ENCODE data around the gene ATG16L2.

Gene ATG16L2

GRCh38 chr11:72844356-72844755 lies 30.1 kb downstream of the ATG16L2 start:
- DNase-seq (ENCODE audit: low read depth in 1 of 2, low spot score in 1 of 2): no peak
- no peaks in the 10 kb centered on the region for H3K27me3 ChIP-seq (ENCODE audit: insufficient read depth, poor library complexity, severe bottlenecking)
- H3K27ac ChIP-seq (replicated peaks): no peak overlapping the region
- no peak overlapping the region for H3K4me3 ChIP-seq (replicated peaks; ENCODE audit: insufficient read depth, low read length)
- TF ChIP-seq POLR2AphosphoS5 (IDR thresholded peaks at IDR 0.05; ENCODE audit: low read depth) (no peak), GABPA (IDR thresholded peaks at IDR 0.05; ENCODE audit: low read depth) (no peak), REST (IDR thresholded peaks at IDR 0.05; ENCODE audit: insufficient replicate concordance, low read depth) (no peak), CTCF (IDR thresholded peaks at IDR 0.05; ENCODE audit: insufficient read depth, low read length) (no peak), SPI1 (IDR thresholded peaks at IDR 0.05; ENCODE audit: borderline replicate concordance, low read depth) (no peak)

GRCh38 chr11:72848846-72849466 lies 34.7 kb downstream of the ATG16L2 start:
- H3K4me3 ChIP-seq (replicated peaks; ENCODE audit: insufficient read depth, low read length): no peak overlapping the region

More at GRCh38 chr11:72848846-72849466, 34.7 kb downstream of the ATG16L2 start:
- H3K27me3 ChIP-seq (ENCODE audit: insufficient read depth, poor library complexity, severe bottlenecking): no peaks in the 10 kb centered on the region
- no peak for TF ChIP-seq SPI1 (IDR thresholded peaks at IDR 0.05; ENCODE audit: borderline replicate concordance, low read depth)
- TF ChIP-seq REST (IDR thresholded peaks at IDR 0.05; ENCODE audit: insufficient replicate concordance, low read depth): no peak
- peak; percentile 81 for TF ChIP-seq CTCF (IDR thresholded peaks at IDR 0.05; ENCODE audit: insufficient read depth, low read length)
- no peak overlapping the region for H3K27ac ChIP-seq (replicated peaks)
- DNase-seq (ENCODE audit: low read depth in 1 of 2, low spot score in 1 of 2): peak in 1 of 2 experiments; percentile 47

Measured in HL-60 (cell line).